Kidney capillary endothelial cell (primary cell): ENCODE data around the gene U2AF2.
A peak's percentile ranks its signal among the peaks of the same experiment; 100 is the strongest.

Experiments used
- DNase-seq: peaks from one replicate; pipeline ENCODE4 v3.0.0-alpha.2; 2018; ENCODE audit warnings: low spot score

U2AF2 gene

GRCh38 chr19:55690109-55690768 is 35.4 kb downstream of the U2AF2 start:
- DNase-seq: no peak

- no peak for DNase-seq
Observed at GRCh38 chr19:55690769-55691545, 36.1 kb downstream of the U2AF2 start.

DNA sequence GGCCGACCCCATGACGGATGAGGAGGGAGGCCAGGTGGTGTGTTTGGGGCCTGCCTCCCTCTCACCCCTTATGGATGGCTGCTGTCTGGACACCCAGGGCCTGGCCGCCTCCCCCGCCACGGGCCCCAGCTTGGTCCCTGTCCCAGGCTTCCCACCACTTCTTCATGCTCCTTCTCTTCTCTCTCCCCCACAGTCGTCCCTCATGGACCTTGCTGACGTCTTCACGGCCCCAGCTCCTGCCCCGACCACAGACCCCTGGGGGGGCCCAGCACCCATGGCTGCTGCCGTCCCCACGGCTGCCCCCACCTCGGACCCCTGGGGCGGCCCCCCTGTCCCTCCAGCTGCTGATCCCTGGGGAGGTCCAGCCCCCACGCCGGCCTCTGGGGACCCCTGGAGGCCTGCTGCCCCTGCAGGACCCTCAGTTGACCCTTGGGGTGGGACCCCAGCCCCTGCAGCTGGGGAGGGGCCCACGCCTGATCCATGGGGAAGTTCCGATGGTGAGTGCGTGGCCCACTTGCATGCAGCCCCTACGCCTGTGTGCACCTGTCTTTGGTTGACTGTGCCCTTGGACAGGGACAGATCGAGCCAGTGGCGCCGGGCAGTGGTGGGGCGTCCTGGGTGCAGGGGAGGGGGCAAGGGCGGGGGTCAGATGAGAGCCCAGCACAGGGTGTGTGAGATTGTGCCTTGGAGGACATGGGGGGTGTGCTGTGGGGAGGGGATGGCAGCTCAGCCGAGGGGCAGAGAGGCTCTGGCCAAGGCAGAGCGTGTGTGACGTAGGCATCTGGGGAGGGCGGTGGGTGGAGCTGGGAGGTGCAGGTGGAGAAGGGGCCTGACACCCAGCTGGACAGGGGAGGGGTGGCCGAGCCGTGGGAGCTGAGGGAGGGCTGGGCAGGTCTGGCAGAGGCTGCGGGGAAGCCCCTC is 37.0 kb downstream of the U2AF2 start:
- no peak for DNase-seq

DNA sequence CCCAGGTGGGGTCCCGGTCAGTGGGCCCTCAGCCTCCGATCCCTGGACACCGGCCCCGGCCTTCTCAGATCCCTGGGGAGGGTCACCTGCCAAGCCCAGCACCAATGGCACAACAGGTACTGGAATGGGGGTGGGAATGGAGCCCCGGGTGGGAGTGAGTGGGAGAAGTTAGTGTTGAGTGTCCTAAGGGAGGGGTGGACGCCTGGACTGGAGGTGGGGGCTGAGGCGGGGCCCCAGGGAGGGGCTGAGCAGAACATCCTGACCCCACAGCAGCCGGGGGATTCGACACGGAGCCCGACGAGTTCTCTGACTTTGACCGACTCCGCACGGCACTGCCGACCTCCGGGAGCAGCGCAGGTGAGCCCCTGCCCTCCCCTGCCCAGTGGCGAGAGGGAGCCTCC is 37.8 kb downstream of the U2AF2 start:
- DNase-seq: no peak

DNA sequence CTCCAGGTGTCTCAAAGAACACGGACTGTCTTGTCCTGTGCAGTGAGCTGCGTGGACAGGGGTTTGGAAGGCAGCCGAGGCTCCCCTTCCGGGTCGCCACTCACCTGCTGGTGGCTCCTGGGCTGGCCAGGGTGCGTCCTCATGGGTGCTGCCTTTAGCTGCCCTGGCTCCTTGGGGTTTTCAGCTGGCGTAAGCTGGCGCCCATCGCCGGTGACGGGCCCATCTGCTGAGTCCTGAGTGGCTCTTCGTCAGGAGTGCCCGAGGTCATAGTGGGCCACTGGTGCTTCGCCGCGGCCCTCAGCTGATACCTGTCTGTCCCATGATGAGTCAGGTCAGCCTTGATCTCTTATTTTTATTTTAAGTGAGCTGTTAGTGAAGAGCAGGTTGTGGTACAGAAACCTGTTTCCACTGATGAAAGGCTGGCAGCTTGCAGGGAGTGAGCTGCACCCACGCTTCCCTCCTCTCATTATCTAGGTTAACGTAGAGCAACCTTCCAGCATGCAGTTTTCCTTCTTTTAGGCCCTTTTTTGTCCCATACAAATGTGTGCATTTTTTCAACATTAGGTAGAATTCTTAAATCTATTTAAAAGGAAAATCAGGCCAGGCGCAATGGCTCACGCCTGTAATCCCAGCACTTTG is 38.6 kb downstream of the U2AF2 start:
- DNase-seq: no peak

DNA sequence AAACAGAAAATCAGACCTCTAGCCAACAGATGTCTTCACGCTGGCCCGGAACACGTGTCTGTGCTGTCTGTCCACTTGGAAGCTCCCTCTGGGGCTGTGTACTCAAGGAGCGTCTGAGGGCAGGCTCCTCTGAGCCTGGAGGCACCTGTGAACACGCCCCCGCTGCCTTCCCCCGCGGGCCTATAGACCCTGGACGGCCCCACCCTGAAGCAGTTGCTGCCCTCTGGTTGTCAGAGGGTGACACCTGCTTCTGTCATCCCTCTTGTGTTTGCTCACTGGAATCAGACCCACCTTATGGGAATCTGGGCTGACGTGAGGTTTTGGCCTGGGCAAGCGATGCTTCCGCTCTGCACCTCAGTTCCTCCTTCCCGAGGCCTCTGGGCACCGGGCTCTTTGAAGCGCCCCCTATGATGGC is 39.4 kb downstream of the U2AF2 start:
- DNase-seq: no peak

DNA sequence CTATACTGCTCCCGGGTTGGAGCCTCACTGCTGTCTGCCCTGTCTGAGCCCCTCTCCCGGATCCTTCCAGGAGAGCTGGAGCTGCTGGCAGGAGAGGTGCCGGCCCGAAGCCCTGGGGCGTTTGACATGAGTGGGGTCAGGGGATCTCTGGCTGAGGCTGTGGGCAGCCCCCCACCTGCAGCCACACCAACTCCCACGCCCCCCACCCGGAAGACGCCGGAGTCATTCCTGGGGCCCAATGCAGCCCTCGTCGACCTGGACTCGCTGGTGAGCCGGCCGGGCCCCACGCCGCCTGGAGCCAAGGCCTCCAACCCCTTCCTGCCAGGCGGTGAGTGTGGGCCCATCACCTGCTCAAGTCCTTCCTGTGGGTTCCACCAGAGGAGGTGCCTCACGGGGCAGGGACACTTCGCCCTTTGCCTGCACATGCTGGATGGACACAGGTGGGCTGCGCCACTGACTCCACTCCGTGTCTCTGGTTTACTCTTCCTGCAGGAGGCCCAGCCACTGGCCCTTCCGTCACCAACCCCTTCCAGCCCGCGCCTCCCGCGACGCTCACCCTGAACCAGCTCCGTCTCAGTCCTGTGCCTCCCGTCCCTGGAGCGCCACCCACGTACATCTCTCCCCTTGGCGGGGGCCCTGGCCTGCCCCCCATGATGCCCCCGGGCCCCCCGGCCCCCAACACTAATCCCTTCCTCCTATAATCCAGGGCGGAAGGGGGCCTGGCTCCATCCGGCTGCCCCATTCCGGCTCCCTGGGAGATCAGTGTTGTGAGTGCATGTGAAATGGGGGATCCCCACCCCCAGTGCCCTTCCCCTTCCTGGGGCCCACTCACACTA is 40.0 kb downstream of the U2AF2 start:
- DNase-seq: no peak

DNA sequence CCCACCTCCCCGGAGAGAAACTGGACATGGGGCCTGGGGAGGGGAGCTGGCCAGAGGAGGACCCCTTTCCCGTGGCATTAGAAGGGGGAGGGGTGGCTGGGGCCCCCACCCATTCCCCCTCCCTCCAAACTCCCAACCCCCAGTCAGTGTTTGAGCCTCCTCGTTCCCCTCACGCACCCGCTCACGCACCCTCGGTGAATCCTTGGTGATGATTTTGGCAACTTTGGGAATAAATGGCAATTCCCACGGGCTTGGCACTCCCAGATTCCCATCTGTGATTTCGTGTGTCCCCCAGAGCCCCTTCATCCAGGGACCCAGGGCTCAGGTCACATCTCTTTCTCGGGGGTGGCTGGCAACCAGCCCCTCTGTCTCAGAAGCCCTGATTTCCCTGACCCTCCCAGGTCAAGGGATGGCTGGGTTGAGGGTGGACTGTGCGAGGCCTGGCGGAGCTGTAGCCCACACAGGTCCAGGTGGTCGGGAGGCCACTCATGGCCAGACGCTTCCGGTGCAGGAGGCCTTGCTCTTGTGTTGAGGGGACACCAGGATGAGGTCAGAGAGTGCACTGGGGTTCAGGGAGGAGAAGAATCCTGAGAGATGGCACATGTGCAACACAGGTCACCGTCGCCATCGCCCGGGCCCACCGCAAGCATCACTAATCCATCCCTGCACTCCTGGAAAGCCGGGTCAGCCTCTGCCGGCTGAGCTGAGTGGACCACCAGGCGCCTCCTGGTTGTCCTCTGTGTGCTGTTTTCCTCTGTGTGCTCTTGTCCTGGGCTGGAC is 40.9 kb downstream of the U2AF2 start:
- DNase-seq: no peak

DNA sequence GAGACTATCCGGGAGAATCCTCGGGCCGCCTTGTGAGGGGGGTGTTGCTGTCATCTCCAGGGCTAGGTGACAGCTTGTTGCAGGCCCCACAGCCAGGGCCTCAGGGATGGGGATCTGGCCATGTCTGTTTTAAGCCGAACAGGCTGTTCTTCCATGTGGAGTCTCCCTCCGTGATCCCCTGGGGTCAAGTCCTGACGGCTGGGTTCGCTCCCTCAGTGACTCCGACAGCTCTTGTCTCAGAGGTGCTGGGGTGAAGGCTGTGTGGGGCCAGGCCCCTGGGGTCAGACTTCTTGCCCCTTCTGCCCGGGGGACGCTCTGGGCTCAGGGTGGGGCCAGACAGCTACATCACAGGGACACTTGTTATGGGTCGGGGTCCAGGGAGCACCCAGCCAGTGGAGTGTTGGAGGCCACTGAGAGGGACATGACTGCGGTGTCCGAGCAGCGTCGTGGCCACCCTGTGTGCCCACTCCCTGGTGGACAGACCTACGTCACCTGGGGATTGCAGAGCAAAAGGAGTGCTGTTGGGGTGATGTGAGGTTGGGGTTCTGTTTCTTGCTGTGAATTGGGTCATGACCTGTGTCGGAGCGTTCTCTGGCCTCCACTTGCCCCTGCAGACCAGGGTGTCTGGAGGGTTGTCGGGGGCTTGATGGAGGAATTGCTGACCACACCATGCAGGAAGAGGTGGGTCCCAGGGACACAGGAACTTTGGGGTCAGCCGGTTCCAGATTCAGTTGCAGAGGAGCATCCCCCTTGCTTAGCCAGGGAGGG is 41.6 kb downstream of the U2AF2 start:
- DNase-seq: no peak

DNA sequence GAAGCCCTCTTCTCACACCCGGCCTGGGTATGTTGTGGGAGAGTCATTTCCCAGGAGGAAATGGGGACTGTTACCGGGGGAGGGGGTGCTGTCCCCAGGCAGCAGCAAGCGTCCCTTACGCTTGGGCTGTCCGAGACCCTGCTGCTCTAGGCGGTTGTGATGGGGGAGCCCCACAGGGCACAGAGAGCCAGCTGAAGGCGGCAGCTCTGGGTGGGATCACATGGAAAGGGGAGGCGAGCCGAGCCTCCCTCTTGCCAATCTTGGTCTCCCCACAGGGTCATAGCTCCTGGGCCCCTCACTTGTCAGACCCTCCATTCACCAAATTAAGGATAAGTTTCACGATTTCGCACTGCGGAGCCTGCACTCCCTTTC is 42.2 kb downstream of the U2AF2 start:
- no peak for DNase-seq

- DNase-seq: no peak
Observed at GRCh38 chr19:55697698-55698097, 42.9 kb downstream of the U2AF2 start.

- no peak for DNase-seq
Observed at GRCh38 chr19:55698256-55698655, 43.4 kb downstream of the U2AF2 start.

- DNase-seq: no peak
Observed at GRCh38 chr19:55699221-55699620, 44.4 kb downstream of the U2AF2 start.

GRCh38 chr19:55700813-55701212 is 46.0 kb downstream of the U2AF2 start:
- no peak for DNase-seq

DNA sequence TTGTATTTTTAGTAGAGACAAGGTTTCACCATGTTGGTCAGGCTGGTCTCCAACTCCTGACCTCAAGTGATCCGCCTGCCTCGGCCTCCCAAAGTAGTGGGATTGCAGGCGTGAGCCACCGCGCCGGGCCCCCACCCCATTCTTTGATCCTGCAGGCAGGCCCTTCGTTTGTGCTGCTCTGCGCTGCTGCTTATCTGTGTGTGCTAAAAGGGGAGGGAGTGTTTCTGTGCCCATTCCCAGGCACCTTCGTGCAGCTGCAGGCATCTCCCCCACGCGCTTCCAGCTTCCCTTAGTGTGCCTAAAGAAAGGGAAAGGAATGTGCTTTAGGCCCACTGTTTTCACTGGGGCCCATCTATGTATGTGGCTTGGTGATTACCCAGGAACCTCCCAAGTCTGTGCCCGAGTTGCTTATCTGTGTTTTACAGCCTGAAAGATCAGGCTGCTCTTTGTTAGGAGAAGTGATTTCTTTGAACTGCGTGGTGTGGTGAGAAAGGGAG is 47.3 kb downstream of the U2AF2 start:
- DNase-seq: no peak

DNA sequence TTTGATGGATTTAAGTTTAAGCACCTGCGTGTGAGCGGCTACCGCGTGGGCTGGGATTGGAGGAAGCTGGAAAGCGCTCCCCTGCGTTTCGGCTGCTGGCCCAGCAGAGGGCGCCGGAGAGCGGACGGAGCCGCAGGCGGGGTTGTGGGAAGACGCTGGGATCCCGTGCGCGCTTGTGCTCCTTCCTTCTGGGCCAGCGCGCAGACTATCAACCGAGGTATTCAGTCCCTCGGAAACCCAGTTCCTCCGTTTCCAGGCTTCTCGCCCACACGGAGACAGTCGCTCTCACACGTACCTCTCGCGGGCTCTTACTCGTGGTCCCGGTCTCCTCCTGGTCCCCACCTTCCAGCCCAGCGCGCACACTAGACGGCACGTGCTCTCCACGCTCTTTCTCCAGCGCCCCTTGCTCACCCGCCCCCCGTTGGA is 49.0 kb downstream of the U2AF2 start:
- peak; percentile 19 for DNase-seq

GRCh38 chr19:55704494-55705245 is 49.8 kb downstream of the U2AF2 start:
- DNase-seq: no peak

DNA sequence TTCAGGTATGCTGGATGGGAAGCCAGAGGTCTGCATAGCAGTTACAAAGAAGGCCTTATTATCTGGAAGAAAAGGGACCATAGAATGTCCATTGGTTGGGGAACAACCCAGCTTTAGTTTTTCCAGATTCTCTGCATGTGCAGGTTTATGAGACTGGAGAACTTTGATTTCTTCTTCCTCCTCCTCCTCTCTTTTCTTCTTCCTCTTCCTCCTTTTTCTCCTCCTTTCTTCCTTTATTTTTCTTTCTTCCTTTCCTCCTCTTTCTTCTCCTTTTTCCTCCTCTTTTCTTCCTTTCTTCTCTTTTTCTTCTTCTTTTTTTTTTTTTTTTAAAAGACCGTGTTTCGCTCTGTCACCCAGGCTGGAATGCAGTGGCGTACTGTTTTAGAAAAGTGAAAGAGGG is 51.1 kb downstream of the U2AF2 start:
- DNase-seq: no peak

GRCh38 chr19:55711719-55712118 is 56.9 kb downstream of the U2AF2 start:
- no peak for DNase-seq
